ENCODE results near the gene LYRM4.

DNA sequence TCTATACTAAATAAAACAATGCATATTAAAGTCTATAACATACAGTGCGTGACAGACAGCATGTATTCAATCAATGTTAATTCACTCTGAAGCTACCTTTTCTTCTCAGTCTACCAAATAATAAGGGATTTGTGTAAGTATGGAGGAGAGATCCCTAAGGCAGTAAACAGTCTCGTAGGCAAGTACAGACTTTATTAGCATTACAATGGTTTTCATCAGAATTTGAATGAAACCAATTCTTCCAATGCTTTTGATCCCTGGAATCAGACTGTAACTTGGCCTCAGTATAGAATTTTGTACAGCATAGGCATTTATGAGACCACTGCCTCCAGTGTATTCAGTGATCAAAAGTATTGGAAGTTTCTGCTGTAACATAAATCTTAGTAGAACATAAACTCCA lies 19.5 kb downstream of the LYRM4 start:
- TF ChIP-seq KLF6 (CRISPR knock-in tag; IDR thresholded peaks at IDR 0.05; ENCODE audit: borderline replicate concordance): no peak
- no peak for TF ChIP-seq SMARCB1 (IDR thresholded peaks at IDR 0.05; ENCODE audit: insufficient read length, low read depth)
- no peak for TF ChIP-seq RAD21 (CRISPR knock-in tag; conservative IDR thresholded peaks at IDR 0.05 in 1 of 2, IDR thresholded peaks at IDR 0.05 in 1 of 2)
- TF ChIP-seq, protein P1, sequence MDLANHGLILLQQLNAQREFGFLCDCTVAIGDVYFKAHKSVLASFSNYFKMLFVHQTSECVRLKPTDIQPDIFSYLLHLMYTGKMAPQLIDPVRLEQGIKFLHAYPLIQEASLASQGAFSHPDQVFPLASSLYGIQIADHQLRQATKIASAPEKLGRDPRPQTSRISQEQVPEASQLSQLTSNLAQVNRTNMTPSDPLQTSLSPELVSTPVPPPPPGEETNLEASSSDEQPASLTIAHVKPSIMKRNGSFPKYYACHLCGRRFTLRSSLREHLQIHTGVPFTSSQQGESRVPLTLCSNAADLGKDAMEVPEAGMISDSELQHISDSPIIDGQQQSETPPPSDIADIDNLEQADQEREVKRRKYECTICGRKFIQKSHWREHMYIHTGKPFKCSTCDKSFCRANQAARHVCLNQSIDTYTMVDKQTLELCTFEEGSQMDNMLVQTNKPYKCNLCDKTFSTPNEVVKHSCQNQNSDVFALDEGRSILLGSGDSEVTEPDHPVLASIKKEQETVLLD (IDR thresholded peaks at IDR 0.05): no peak
- no peak for TF ChIP-seq RBM22 (IDR thresholded peaks at IDR 0.05; ENCODE audit: low read depth, low read length, poor library complexity, severe bottlenecking)
- TF ChIP-seq, protein P2, sequence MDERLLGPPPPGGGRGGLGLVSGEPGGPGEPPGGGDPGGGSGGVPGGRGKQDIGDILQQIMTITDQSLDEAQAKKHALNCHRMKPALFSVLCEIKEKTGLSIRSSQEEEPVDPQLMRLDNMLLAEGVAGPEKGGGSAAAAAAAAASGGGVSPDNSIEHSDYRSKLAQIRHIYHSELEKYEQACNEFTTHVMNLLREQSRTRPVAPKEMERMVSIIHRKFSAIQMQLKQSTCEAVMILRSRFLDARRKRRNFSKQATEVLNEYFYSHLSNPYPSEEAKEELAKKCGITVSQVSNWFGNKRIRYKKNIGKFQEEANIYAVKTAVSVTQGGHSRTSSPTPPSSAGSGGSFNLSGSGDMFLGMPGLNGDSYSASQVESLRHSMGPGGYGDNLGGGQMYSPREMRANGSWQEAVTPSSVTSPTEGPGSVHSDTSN (CRISPR knock-in tag; IDR thresholded peaks at IDR 0.05; ENCODE audit: low read depth): no peak
- TF ChIP-seq, protein P2 (tag; conservative IDR thresholded peaks at IDR 0.05; ENCODE audit: low read depth): no peak
- TF ChIP-seq ZNF274 (IDR thresholded peaks at IDR 0.05; ENCODE audit: borderline replicate concordance, low read depth, low read length): no peak

All from K562 (cell line).